Measurements from ENCODE around the gene GALNTL6. TPM values are rescaled to one million over a fixed set of nuclear protein-coding genes. Genes with fewer than 3 reads are reported as not detected.

The GALNTL6 gene
- total RNA-seq, 1 experiment from 2014 or later, result not detected

DNA sequence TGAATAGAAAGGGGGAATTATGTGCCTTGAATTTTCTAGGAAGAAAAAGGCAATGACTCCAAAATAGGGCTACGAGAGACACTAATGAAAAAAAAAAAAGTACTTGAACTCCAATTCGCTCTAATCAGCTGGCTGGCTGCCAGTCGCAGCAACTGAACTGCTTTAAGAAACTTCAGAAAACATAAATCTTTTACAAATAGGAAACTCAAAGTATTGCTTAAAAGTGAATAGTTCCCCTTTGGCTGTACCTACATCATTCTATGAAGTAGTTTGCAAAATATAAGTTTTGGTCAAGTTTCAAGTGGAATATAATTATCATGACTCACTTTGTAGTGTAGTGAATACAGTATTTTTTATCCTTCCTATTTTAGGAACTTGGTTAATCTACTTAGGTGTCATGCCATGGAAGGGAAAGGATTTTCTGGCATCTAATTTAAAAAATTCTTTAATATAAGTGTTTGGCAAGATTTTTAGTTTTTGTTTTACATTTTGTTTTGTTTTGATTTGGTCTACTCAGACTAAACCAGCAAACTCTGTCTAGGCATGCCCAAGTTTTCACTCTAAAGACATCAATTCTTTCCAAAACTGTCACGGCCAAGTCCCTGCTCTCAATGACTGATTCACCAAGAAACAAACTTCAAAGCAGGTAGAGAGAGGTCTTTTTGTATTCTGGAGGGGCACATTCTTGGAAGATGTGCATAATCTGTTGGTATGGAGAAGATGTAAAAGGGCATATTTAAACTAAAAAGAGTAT, 973.0 kb downstream of the GALNTL6 start:
- Histone ChIP-seq H3K4me1 (ENCODE audit: insufficient read depth, low read length) (no peaks in the 10 kb centered on the region), H3K23ac (ENCODE audit: insufficient read length, low read depth, low read length) (no peak overlapping the region), H4K91ac (ENCODE audit: insufficient read length, low read depth, low read length) (no peak overlapping the region), H2BK15ac (ENCODE audit: low read depth, low read length) (no peak overlapping the region), H3K27me3 (ENCODE audit: insufficient read depth, low read length) (no peaks in the 10 kb centered on the region), H3K79me2 (ENCODE audit: insufficient read depth, low read length) (no peaks in the 10 kb centered on the region), H3K4ac (ENCODE audit: low read depth, low read length) (no peak overlapping the region), H3K4me2 (ENCODE audit: insufficient read depth, insufficient read length, low read length) (no peak overlapping the region), H3K79me1 (ENCODE audit: insufficient read depth, low read depth, low read length, poor library complexity, severe bottlenecking) (no peaks in the 10 kb centered on the region), H4K5ac (ENCODE audit: insufficient read length, low read depth, low read length) (no peak overlapping the region), H2BK120ac (ENCODE audit: low read depth, low read length, poor library complexity, severe bottlenecking) (no peak overlapping the region), H2BK20ac (ENCODE audit: low read depth, low read length, poor library complexity, severe bottlenecking) (no peak overlapping the region), H3K27ac (ENCODE audit: insufficient read length, low read depth, low read length) (no peak overlapping the region), H2AK5ac (ENCODE audit: insufficient read length, low read length) (no peak overlapping the region), H4K8ac (replicated peaks; ENCODE audit: insufficient read length, low read depth, low read length) (no peak overlapping the region), H3K9me3 (ENCODE audit: control insufficient read depth, low read depth, low read length) (no peaks in the 10 kb centered on the region), H3K9ac (ENCODE audit: extremely low read depth, insufficient read length, low read length) (no peak overlapping the region), H3T11ph (ENCODE audit: low read length) (no peak overlapping the region), H3K18ac (ENCODE audit: insufficient read length, low read depth, low read length) (no peak overlapping the region), H4K20me1 (ENCODE audit: control insufficient read depth, insufficient read depth, insufficient read length) (no peaks in the 10 kb centered on the region), H2BK12ac (ENCODE audit: insufficient read length, low read depth, low read length) (no peak overlapping the region), H3K56ac (ENCODE audit: insufficient read length, low read depth, low read length) (no peak overlapping the region), H3K14ac (ENCODE audit: insufficient read depth, low read length) (no peak overlapping the region), H2BK5ac (ENCODE audit: insufficient read length, low read length) (no peak overlapping the region), H2AFZ (ENCODE audit: low read length) (no peak overlapping the region), H3K23me2 (ENCODE audit: insufficient read length, low read depth, low read length, poor library complexity, severe bottlenecking) (no peaks in the 10 kb centered on the region)
- TF ChIP-seq, protein P1, sequence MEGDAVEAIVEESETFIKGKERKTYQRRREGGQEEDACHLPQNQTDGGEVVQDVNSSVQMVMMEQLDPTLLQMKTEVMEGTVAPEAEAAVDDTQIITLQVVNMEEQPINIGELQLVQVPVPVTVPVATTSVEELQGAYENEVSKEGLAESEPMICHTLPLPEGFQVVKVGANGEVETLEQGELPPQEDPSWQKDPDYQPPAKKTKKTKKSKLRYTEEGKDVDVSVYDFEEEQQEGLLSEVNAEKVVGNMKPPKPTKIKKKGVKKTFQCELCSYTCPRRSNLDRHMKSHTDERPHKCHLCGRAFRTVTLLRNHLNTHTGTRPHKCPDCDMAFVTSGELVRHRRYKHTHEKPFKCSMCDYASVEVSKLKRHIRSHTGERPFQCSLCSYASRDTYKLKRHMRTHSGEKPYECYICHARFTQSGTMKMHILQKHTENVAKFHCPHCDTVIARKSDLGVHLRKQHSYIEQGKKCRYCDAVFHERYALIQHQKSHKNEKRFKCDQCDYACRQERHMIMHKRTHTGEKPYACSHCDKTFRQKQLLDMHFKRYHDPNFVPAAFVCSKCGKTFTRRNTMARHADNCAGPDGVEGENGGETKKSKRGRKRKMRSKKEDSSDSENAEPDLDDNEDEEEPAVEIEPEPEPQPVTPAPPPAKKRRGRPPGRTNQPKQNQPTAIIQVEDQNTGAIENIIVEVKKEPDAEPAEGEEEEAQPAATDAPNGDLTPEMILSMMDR (conservative IDR thresholded peaks at IDR 0.05), result no peak
- no CpG with 5 or more reads among the region's 4 CpGs for WGBS (ENCODE audit: extremely low coverage, insufficient read length, low lambda C conversion rate)
- H3K27ac Mint-ChIP-seq, result no peak overlapping the region
- no peaks in the 10 kb centered on the region for H3K4me1 Mint-ChIP-seq
- H3K4me3 Mint-ChIP-seq, result no peak overlapping the region
- H3K9me3 Mint-ChIP-seq, result no peaks in the 10 kb centered on the region
- no peaks in the 10 kb centered on the region for H3K27me3 Mint-ChIP-seq (ENCODE audit: low read depth)
- DNase-seq, result no peak
- H3K36me3 Mint-ChIP-seq (ENCODE audit: insufficient read depth in 1 of 3, low read depth in 3 of 3), result no peaks in the 10 kb centered on the region; a peak in 1 of 7 replicates
